Stimulated activated CD4-positive, alpha-beta T cell treated with anti-CD3 and anti-CD28 coated beads, TNF-alpha, amount 100 ng/mL, for 4 hours (primary cell): ENCODE measurements around the gene ADGRL1.

Experiments
- DNase-seq, 3 experiments: peaks; one replicate each; pipeline ENCODE4 v3.0.0-alpha.2; 2020; ENCODE audit warnings: low read depth in 3 of 3

Gene ADGRL1

GRCh38 chr19:14139944-14140343, 66.0 kb downstream of the ADGRL1 start:
- DNase-seq = no peak

DNA sequence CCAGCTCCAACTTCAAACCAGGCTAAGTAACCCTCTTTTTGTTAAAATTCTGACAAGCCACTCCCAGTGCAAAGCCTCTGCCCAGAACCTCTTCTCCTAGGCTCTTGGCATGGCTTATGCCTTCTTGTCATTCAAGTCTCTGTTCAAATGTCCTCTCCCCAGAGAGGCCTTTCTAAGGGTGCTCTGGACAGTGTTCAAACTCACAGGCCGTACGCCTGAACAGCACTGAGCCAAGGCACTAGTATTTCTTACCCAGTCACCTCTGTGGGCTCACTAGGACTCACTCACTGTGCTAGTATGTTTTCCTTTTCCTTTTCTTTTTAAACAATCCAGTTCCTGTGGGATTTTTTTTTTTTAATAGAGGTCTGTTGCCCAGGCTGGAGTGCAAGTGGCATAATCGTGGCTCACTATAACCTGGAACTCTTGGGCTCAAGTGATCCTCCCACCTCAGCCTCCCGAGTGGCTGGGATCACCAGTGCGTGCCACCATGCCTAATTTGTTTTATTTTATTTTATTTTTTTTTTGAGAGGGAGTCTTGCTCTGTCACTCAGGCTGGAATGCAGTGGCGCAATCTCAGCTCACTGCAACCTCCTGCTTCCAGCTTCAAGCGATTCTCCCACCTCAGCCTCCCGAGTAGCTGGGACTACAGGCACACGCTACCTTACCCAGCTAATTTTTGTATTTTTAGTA, 67.2 kb downstream of the ADGRL1 start:
- DNase-seq = no peak

- DNase-seq = peak; percentile 89 to 94 (median 93)
Observed at GRCh38 chr19:14136509-14137281, 69.3 kb downstream of the ADGRL1 start, which contains the start of gene ASF1B. Gene ASF1B (minus strand): TSS chr19:14136589. CDS start chr19:14136456, 133 bp downstream.

GRCh38 chr19:14135985-14136508, 69.9 kb downstream of the ADGRL1 start:
- DNase-seq = no peak

DNA sequence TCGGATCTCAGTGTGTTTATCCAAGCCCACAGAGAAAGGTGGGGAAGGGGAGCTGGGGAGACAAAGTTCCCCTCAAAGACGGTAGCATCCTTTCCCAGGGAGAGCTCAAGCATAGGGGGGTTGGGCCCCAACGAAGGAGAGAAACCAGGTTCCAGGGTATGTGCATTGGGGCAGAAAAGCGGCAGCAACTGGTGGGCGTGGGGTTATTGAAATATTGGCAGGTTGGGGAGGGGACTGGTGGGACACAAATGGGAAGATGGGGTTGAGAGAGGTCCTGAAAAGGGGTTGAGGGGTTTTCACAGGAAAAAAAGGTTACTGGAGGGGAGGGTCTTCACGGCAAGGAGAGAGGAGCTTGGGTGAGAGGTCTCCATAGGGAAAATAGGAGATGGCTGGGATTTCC, 70.6 kb downstream of the ADGRL1 start:
- no peak for DNase-seq

- DNase-seq = no peak
Observed at GRCh38 chr19:14127929-14128509, 78.0 kb downstream of the ADGRL1 start.

DNA sequence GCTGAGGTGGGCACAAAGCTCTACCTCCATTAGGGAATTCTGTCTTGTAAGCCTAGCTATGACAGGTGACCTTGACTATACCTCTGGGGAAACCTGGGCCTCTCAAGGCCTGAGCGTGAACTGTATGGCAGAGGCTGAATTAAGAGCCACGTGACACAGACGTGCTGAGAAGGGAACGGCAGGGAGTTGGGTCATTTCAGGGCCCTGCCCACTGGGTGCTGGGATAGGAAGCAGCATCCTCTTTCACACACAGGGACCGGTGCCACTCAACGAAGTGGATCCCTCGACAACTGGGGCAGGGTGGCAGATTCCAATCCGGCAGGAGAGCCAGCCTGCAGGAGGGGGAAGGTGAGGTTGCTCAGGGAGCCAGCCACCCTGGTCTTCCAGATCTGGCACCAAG, 78.8 kb downstream of the ADGRL1 start:
- DNase-seq = no peak

DNA sequence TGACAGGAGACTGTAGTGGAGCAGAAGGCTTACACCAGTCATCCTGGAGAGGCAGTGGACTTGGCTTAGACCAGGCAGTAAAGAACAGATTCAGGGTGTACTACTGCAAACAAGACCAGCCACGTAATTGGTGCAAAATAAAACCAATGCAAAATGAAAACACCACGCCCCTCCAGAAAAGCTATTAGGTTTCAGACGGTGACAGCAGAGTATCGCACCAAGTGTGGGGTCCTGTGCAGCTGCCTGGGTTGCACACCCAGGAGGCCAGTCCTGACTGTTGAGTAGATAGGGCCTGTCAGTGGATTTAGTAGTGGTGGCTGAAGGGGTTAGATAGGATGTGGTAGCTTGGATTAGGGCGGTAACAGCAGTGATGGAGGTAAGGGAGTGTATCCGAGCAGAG, 83.0 kb downstream of the ADGRL1 start:
- DNase-seq = no peak

GRCh38 chr19:14120497-14120780, 85.5 kb downstream of the ADGRL1 start:
- no peak for DNase-seq

- no peak for DNase-seq
Observed at GRCh38 chr19:14119644-14120496, 86.1 kb downstream of the ADGRL1 start.

GRCh38 chr19:14119146-14119545, 86.8 kb downstream of the ADGRL1 start:
- DNase-seq = no peak

GRCh38 chr19:14118165-14119051, 87.6 kb downstream of the ADGRL1 start:
- no peak for DNase-seq

- peak; percentile 95 to 97 (median 97) for DNase-seq
Observed at GRCh38 chr19:14117668-14118164, 88.3 kb downstream of the ADGRL1 start, which contains the start of gene PRKACA. Gene PRKACA (minus strand): TSS chr19:14117762. CDS start chr19:14117547, 215 bp downstream.

GRCh38 chr19:14116918-14117578, 88.9 kb downstream of the ADGRL1 start:
- no peak for DNase-seq

GRCh38 chr19:14116525-14116917, 89.4 kb downstream of the ADGRL1 start:
- no peak for DNase-seq

GRCh38 chr19:14115756-14116155, 90.2 kb downstream of the ADGRL1 start:
- no peak for DNase-seq

DNA sequence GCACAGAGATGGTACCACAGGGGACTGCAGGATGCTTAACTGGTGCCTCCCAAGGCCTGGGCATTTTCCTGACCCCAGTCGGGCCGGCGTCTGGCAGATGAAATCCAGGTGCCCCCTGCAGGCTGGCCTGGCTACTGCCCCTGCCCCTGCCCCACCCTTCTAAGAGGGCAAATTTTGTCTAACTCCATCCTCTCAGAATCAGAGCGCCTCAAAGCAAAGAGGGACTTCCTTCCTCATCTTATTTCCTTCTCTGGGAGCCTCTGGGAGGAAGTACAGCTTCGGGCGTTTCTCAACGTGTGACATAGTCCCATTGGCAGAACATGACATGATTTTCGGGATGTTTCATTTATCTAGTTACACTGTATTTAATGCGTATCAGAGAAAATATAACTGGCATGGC, 91.1 kb downstream of the ADGRL1 start:
- peak; percentile 30 to 37 (median 31) for DNase-seq

DNA sequence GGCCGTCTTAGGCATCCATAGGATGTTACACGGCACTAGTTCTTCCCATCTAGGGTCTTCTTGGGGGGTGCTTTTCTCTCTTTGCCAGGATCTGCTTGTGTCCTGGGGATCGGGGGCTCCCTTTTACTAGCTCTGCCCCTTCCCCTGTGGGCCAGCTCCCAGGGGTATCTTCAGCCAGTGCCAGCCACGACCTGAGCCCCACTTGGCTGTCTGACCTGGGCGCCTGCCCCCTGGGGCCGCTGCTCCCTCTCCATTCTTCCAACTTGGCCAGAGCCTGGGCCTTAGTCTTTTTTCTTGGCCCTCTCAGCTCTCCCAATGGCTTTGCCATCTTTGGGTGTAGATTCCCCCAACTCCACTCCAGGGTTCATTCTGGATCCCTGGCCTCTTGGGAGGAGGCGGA, 91.5 kb downstream of the ADGRL1 start:
- DNase-seq = no peak

GRCh38 chr19:14113762-14114414, 92.1 kb downstream of the ADGRL1 start:
- DNase-seq = peak in 1 of 3 experiments; percentile 24
